ENCODE data around the gene LMNB1.
"Not testable (repeated sequence)": the region's sequence is repeated elsewhere in the genome, so short reads cannot be mapped to it uniquely, and the experiment has no call there.

The LMNB1 gene

GRCh38 chr5:126846744-126847455 lies 70.0 kb downstream of the LMNB1 start:
- H3K4me3 ChIP-seq (ENCODE audit: extremely low read depth, insufficient read depth, low read length, poor library complexity, severe bottlenecking) = no peak overlapping the region
- 93% methylated on average over 3 to 4 of the region's 5 CpGs for WGBS, 2 experiments (ENCODE audit: insufficient coverage in 2 of 2)

GRCh38 chr5:126847456-126847820 lies 70.5 kb downstream of the LMNB1 start:
- Histone ChIP-seq H3K4me1 (ENCODE audit: control insufficient read depth, insufficient read depth, low read length, poor library complexity, severe bottlenecking) (peaks cover 32% of the 10 kb centered on the region), H3K4me3 (ENCODE audit: extremely low read depth, insufficient read depth, low read length, poor library complexity, severe bottlenecking) (no peak overlapping the region), H3K27ac (ENCODE audit: low read depth, low read length, severe bottlenecking) (peak overlapping the region; percentile 69), H3K9me3 (ENCODE audit: control insufficient read depth, low read length) (no peaks in the 10 kb centered on the region), H3K36me3 (ENCODE audit: control insufficient read depth, insufficient read depth, low read length) (no peaks in the 10 kb centered on the region)
- WGBS, 2 experiments (ENCODE audit: insufficient coverage in 2 of 2) = 84% methylated on average over 3 of the region's 4 CpGs; no CpG with 5 or more reads in 1 of the 2 experiments

More at GRCh38 chr5:126846744-126847455, 70.0 kb downstream of the LMNB1 start:
- no peaks in the 10 kb centered on the region for H3K9me3 ChIP-seq (ENCODE audit: control insufficient read depth, low read length)
- peaks cover 32% of the 10 kb centered on the region for H3K4me1 ChIP-seq (ENCODE audit: control insufficient read depth, insufficient read depth, low read length, poor library complexity, severe bottlenecking)
- no peaks in the 10 kb centered on the region for H3K36me3 ChIP-seq (ENCODE audit: control insufficient read depth, insufficient read depth, low read length)
- H3K27ac ChIP-seq (ENCODE audit: low read depth, low read length, severe bottlenecking) = peak overlapping the region; percentile 69

GRCh38 chr5:126847826-126848251 lies 70.9 kb downstream of the LMNB1 start:
- WGBS, 2 experiments (ENCODE audit: insufficient coverage in 2 of 2) = 73 to 75% methylated on average over 2 to 3 of the region's 3 CpGs
- Histone ChIP-seq H3K4me3 (ENCODE audit: extremely low read depth, insufficient read depth, low read length, poor library complexity, severe bottlenecking) (no peak overlapping the region), H3K36me3 (ENCODE audit: control insufficient read depth, insufficient read depth, low read length) (no peaks in the 10 kb centered on the region), H3K9me3 (ENCODE audit: control insufficient read depth, low read length) (no peaks in the 10 kb centered on the region), H3K4me1 (ENCODE audit: control insufficient read depth, insufficient read depth, low read length, poor library complexity, severe bottlenecking) (peaks cover 32% of the 10 kb centered on the region), H3K27ac (ENCODE audit: low read depth, low read length, severe bottlenecking) (peak overlapping the region; percentile 69)

GRCh38 chr5:126848253-126848652 lies 71.3 kb downstream of the LMNB1 start:
- Histone ChIP-seq H3K4me3 (ENCODE audit: extremely low read depth, insufficient read depth, low read length, poor library complexity, severe bottlenecking) (no peak overlapping the region), H3K27ac (ENCODE audit: low read depth, low read length, severe bottlenecking) (no peak overlapping the region), H3K36me3 (ENCODE audit: control insufficient read depth, insufficient read depth, low read length) (no peaks in the 10 kb centered on the region), H3K9me3 (ENCODE audit: control insufficient read depth, low read length) (no peaks in the 10 kb centered on the region), H3K4me1 (ENCODE audit: control insufficient read depth, insufficient read depth, low read length, poor library complexity, severe bottlenecking) (peaks cover 32% of the 10 kb centered on the region)
- 73 to 92% methylated on average over 3 to 4 of the region's 8 CpGs for WGBS, 2 experiments (ENCODE audit: insufficient coverage in 2 of 2)

DNA sequence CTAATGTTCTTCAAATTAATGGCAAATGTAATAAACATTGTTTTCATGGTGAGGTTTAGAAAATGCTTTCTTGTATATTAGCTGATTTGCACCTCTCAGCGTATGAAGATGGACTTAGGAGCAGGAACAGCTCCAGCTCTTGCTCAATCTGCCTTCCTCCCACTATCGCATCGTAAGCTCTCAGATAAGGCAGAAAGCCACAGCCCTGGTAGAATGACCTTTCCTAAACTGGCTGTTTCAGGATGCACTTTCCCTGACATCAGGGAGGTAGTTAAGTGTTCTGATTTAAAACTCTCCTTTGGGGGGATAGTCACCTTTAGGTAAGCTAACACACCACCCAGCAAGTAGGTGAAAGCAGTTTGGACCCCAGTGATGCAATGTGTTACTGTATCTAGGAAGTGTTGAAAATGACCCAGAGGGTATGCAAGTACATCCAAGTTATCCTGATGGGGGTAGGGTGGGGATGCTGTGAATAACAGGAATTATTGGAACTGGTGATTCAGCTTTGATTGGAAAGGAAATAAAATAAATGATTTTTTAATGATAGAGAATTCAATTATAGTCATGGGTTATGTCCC lies 72.3 kb downstream of the LMNB1 start:
- H3K36me3 ChIP-seq (ENCODE audit: control insufficient read depth, insufficient read depth, low read length) = no peaks in the 10 kb centered on the region
- H3K4me1 ChIP-seq (ENCODE audit: control insufficient read depth, insufficient read depth, low read length, poor library complexity, severe bottlenecking) = peaks cover 32% of the 10 kb centered on the region
- no peaks in the 10 kb centered on the region for H3K9me3 ChIP-seq (ENCODE audit: control insufficient read depth, low read length)
- WGBS, 2 experiments (ENCODE audit: insufficient coverage in 2 of 2) = 83 to 100% methylated on average over 1 of the region's 3 CpGs
- no peak overlapping the region for H3K4me3 ChIP-seq (ENCODE audit: extremely low read depth, insufficient read depth, low read length, poor library complexity, severe bottlenecking)
- H3K27ac ChIP-seq (ENCODE audit: low read depth, low read length, severe bottlenecking) = peak overlapping the region; percentile 17

GRCh38 chr5:126851501-126852011 lies 74.6 kb downstream of the LMNB1 start:
- Histone ChIP-seq H3K4me3 (ENCODE audit: extremely low read depth, insufficient read depth, low read length, poor library complexity, severe bottlenecking) (no peak overlapping the region), H3K27ac (ENCODE audit: low read depth, low read length, severe bottlenecking) (no peak overlapping the region), H3K4me1 (ENCODE audit: control insufficient read depth, insufficient read depth, low read length, poor library complexity, severe bottlenecking) (peaks cover 23% of the 10 kb centered on the region), H3K9me3 (ENCODE audit: control insufficient read depth, low read length) (no peaks in the 10 kb centered on the region), H3K36me3 (ENCODE audit: control insufficient read depth, insufficient read depth, low read length) (no peaks in the 10 kb centered on the region)
- 91 to 92% methylated on average over 9 to 10 of the region's 14 CpGs for WGBS, 2 experiments (ENCODE audit: insufficient coverage in 2 of 2)

DNA sequence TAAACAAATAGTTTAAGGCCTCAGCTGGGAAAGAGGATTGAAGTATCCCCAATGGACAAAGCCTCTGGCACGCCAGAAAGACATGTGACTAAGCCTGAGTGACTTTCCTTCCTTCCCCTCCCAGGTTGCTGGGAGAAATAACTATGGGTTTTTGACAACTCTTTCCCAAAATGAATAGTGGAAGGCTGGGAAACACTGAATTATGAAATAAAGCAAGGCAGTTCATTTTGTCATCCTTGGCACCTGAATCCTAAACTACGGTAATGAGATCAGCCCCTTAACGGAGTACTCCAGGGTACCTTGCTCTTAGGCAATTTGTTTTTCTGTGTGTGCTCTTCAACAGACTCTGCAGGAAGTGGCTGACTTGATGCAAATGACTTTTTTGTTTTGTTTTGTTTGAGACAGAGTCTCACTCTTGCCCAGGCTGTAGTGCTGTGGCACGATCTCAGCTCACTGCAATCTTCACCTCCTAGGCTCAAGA lies 75.2 kb downstream of the LMNB1 start:
- no peak overlapping the region for H3K4me3 ChIP-seq (ENCODE audit: extremely low read depth, insufficient read depth, low read length, poor library complexity, severe bottlenecking)
- peaks cover 18% of the 10 kb centered on the region for H3K4me1 ChIP-seq (ENCODE audit: control insufficient read depth, insufficient read depth, low read length, poor library complexity, severe bottlenecking)
- H3K36me3 ChIP-seq (ENCODE audit: control insufficient read depth, insufficient read depth, low read length) = no peaks in the 10 kb centered on the region
- H3K27ac ChIP-seq (ENCODE audit: low read depth, low read length, severe bottlenecking) = no peak overlapping the region
- WGBS, 2 experiments (ENCODE audit: insufficient coverage in 2 of 2) = 75 to 81% methylated on average over 3 of the region's 4 CpGs
- no peaks in the 10 kb centered on the region for H3K9me3 ChIP-seq (ENCODE audit: control insufficient read depth, low read length)

DNA sequence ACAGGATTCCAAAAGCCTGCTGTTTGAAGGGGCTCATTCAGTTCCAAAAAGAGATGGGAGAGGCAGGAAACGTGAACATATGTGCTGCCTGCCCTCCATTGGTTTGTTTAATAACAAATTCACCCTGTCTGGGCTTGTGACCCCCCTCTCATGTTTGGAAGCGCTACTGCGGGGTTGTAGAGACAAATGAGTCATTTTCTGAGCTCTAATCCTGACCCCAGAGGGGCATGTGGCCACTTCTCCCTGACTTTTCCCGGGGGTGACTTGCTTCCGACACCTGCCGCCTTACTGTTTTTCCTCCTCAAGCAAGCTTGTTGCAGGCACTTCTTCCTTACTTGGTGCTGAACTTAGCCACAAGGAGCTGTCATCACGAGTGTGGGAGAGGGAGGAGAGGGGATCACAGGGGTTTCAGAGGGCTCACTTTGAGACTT lies 75.9 kb downstream of the LMNB1 start:
- 88 to 93% methylated on average over 6 to 7 of the region's 7 CpGs for WGBS, 2 experiments (ENCODE audit: insufficient coverage in 2 of 2)
- Histone ChIP-seq H3K9me3 (ENCODE audit: control insufficient read depth, low read length) (no peaks in the 10 kb centered on the region), H3K4me1 (ENCODE audit: control insufficient read depth, insufficient read depth, low read length, poor library complexity, severe bottlenecking) (peaks cover 10% of the 10 kb centered on the region), H3K4me3 (ENCODE audit: extremely low read depth, insufficient read depth, low read length, poor library complexity, severe bottlenecking) (no peak overlapping the region), H3K27ac (ENCODE audit: low read depth, low read length, severe bottlenecking) (no peak overlapping the region), H3K36me3 (ENCODE audit: control insufficient read depth, insufficient read depth, low read length) (peaks cover 6% of the 10 kb centered on the region)

DNA sequence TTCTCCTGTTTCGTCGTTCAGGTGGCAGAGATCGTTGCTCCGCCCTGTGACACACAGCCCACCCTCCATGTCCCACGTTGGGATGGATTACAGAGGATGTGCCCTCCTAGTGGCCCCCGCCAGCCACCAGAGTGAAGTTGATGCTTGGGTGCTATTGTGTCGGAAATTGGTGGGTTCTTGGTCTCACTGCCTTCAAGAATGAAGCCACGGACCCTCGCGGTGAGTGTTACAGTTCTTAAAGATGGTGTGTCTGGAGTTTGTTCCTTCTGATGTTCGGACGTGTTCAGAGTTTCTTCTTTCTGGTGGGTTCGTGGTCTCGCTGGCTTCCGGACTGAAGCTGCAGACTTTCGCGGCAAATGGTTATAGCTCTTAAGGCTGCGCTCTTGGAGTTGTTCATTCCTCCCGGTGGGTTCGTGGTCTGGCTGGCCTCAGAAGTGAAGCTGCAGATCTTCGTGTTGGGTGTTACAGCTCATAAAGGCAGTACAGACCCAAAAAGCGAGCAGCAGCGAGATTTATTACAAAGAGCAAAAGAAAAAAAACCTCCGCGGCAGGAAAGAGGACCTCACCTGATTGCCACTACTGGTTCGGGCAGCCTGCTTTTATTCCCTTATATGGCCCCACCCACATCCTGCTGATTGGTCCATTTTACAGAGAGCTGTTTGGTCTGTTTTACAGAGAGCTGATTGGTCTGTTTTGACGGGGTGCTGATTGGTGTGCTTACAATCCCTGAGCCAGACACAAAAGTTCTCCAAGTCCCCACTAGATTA lies 76.8 kb downstream of the LMNB1 start:
- H3K4me3 ChIP-seq (ENCODE audit: extremely low read depth, insufficient read depth, low read length, poor library complexity, severe bottlenecking) = not testable (repeated sequence)

DNA sequence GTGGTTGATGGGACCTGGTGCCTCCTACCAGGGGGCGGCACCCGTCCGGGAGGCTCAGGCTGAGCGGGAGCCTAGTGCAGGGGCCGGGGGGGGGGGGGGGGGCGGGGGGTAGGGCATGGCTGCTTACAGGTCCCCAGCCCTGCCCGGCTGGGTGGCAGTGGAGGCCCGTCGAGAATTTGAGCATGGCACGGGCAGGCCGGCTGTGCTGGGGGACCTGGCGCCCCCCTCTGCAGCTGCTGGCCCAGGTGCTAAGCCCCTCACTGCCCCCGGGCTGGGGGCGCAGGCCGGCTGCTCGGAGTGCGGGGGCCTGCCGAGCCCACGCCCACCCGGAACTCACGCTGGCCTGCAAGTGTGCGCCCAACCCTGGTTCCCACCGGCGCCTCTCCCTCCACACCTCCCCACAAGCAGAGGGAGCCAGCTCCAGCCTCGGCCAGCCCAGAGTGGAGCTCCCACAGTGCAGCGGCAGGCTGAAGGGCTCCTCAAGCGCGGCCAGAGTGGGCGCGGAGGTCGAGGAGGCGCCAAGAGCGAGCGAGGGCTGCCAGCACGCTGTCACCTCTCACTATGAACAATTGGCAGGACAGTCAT lies 77.7 kb downstream of the LMNB1 start:
- peaks cover 3% of the 10 kb centered on the region for H3K4me1 ChIP-seq (ENCODE audit: control insufficient read depth, insufficient read depth, low read length, poor library complexity, severe bottlenecking)
- peaks cover 14% of the 10 kb centered on the region for H3K36me3 ChIP-seq (ENCODE audit: control insufficient read depth, insufficient read depth, low read length)
- 97 to 99% methylated on average over 15 to 27 of the region's 35 CpGs for WGBS, 2 experiments (ENCODE audit: insufficient coverage in 2 of 2)
- no peak overlapping the region for H3K4me3 ChIP-seq (ENCODE audit: extremely low read depth, insufficient read depth, low read length, poor library complexity, severe bottlenecking)
- H3K9me3 ChIP-seq (ENCODE audit: control insufficient read depth, low read length) = no peaks in the 10 kb centered on the region
- H3K27ac ChIP-seq (ENCODE audit: low read depth, low read length, severe bottlenecking) = no peak overlapping the region

More for the DNA sequence above, 76.8 kb downstream of the LMNB1 start:
- not testable (repeated sequence) for H3K9me3 ChIP-seq (ENCODE audit: control insufficient read depth, low read length); H3K27ac ChIP-seq (ENCODE audit: low read depth, low read length, severe bottlenecking); H3K4me1 ChIP-seq (ENCODE audit: control insufficient read depth, insufficient read depth, low read length, poor library complexity, severe bottlenecking)
- H3K36me3 ChIP-seq (ENCODE audit: control insufficient read depth, insufficient read depth, low read length) = peaks cover 14% of the 10 kb centered on the region
- WGBS, 2 experiments (ENCODE audit: insufficient coverage in 2 of 2) = 94 to 96% methylated on average over 23 to 26 of the region's 27 CpGs

Data from mesodermal cell (in vitro differentiated cells).